Retinal pigment epithelial cell (primary cell): ENCODE measurements around the gene QKI.

ENCODE experiments used
- DNase-seq: peaks from one replicate; pipeline ENCODE4 v3.0.0-alpha.2; 2010; ENCODE audit warnings: low read depth
- H3K4me3 ChIP-seq: 2 replicates; pipeline ENCODE4 v1.5.1; 2011; ENCODE audit warnings: mild to moderate bottlenecking, low read length, control low read depth, moderate library complexity
- TF ChIP-seq, protein P1 (sequence below): conservative IDR thresholded peaks from 2 replicates; pipeline ENCODE4 v1.5.1; 2011; ENCODE audit warnings: low read depth, low read length, control low read depth, inconsistent platforms

The QKI gene

DNA sequence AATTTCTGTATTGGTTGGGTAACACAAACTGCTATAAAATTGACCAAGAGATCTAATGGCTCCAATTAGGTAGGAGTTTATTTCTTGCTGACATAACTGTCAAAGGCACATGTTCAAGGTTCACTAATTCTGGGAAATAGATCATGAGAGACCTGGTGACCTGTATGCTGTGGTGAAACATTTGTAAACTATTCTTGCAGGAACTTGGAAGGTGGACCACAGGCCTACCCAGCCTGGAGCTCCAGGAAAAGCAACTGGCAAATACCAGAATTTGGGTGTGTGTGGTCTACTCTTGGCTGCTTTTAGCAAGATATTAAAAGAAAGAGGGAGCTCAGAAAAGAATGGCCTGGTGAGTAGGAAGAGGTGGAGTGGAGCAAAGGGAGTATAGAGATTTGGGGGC, 184.6 kb downstream of the QKI start:
- DNase-seq, result no peak
- H3K4me3 ChIP-seq, result no peak overlapping the region
- TF ChIP-seq, protein P1, sequence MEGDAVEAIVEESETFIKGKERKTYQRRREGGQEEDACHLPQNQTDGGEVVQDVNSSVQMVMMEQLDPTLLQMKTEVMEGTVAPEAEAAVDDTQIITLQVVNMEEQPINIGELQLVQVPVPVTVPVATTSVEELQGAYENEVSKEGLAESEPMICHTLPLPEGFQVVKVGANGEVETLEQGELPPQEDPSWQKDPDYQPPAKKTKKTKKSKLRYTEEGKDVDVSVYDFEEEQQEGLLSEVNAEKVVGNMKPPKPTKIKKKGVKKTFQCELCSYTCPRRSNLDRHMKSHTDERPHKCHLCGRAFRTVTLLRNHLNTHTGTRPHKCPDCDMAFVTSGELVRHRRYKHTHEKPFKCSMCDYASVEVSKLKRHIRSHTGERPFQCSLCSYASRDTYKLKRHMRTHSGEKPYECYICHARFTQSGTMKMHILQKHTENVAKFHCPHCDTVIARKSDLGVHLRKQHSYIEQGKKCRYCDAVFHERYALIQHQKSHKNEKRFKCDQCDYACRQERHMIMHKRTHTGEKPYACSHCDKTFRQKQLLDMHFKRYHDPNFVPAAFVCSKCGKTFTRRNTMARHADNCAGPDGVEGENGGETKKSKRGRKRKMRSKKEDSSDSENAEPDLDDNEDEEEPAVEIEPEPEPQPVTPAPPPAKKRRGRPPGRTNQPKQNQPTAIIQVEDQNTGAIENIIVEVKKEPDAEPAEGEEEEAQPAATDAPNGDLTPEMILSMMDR, result no peak

DNA sequence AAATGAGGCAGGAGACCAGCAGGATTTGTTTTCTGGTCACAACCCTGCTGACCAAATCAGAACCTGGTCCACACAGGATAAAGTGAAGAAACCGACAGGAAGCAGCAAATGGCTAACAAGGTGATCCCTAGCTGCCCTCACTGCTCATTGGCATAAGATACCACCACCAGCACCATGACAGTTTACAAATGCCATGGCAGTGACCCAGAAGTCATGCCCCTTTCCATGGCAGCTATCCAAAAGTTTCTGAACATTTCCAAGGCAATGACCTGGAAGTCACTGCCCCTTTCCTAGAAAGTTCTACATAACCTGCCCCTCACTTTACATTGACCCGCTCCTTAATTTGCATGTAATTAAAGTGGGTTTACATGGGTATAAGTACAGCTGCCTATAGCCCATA, 185.2 kb downstream of the QKI start:
- DNase-seq, result no peak
- no peak overlapping the region for H3K4me3 ChIP-seq
- TF ChIP-seq, protein P1, result no peak

DNA sequence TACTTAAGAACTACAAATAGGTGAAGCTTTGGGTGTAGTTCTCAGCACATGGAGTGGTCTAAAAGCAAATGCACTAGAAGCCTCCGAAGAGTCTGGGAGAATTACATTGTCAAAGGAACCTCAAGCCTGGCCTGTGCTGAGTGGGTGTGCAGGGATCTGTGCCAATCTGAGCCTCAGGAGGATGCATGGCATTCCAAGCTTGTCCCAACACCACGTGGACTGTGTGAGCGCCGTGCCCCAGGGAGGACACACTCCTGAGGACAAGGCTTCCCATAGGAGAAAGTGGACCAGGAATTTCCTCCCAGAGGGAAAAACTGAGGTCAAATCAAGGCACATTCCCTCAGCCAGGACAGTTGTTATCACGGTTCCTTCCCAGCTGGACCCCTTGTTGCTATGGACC, 185.8 kb downstream of the QKI start:
- H3K4me3 ChIP-seq, result no peak overlapping the region
- TF ChIP-seq, protein P1, result no peak
- no peak for DNase-seq

DNA sequence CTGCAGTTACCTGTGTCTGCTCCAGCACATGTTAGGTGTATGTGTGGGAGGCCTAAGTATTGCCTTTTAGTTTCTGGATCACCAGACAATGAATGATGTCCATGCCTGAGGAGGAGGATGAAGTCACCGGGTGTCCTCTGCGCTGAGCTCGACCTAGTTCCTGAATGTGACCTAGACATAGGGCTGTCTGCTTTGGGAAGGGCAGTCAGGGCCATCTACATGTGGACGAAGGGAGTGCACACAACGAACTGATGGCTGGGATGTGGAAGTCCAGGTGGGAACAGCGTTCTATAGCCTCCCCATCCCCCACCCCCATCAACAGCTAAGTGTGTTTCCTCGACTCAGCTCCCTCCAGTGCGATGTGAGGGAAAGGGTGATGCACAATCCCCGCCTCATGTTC, 186.3 kb downstream of the QKI start:
- TF ChIP-seq, protein P1, result no peak
- no peak overlapping the region for H3K4me3 ChIP-seq
- no peak for DNase-seq

DNA sequence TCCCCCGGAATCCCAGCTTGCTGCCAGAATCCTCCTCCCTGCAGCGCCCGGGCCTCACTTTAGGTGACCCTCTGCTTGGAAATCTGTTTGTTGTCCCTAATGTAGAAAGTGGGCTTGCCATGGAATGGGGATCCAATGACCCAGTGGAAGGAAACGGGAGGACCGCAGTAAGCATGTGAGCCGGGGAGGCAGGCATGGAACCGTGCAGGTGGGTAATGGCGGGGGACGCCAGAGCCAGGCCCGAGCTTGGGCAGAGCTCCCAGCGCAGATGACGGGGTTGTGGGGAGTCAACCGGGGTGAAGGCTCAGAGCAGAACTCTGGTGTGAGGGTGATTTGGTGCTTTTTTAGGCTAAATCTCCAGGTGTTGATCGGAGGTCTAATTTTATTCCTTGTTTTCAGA, 188.3 kb downstream of the QKI start:
- H3K4me3 ChIP-seq, result no peak overlapping the region
- no peak for DNase-seq
- TF ChIP-seq, protein P1, result no peak

DNA sequence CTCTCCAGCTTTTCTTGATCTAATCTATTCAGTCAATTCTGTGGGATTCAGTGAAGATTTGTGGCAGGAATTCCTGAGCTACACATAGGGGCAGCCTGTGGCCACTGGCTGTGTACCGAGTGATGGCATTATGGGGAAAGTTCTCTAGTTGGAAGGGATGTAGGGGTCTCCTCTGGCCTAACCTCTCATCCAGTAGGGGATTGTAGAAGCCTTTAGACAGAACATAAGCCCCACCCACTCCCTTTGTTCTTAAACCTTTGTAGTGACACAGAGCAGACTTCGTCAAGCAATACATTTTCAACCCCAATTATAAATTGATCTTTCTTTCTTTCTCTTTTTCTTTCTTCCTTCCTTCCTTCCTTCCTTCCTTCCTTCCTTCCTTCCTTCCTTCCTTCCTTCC, 188.9 kb downstream of the QKI start:
- TF ChIP-seq, protein P1, result no peak
- no peak overlapping the region for H3K4me3 ChIP-seq
- DNase-seq, result no peak

DNA sequence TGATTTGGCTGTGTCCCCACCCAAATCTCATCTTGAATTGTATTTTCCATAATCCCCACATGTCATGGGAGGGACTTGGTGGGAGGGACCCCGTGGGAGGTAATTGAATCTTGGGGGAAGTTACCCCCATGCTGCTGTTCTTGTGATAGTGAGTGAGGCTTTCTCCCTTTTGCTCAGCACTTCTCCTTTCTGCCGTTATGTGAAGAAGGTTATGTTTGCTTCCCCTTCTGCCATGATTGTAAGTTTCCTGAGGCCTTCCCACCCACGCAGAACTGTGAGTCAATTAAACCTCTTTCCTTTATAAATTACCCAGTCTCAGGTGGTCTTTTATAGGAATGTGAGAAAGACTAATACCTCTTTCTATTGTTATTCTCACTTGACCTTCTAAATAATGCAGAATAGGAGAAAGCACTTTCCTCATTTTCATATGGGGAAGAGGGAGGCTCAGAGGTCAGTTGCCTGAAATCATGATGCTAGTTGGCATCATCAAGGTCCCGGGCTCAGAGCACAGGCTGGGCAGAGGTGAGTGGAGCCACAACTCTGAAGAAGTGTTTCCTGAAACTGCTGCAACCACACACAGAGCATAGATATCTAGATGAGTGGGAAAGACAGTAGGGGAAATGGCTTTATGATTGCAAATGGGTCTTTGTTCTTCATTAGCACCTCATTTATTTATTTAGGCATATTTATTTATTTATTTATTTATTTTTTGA, 191.0 kb downstream of the QKI start:
- no peak for DNase-seq
- TF ChIP-seq, protein P1, result no peak
- no peak overlapping the region for H3K4me3 ChIP-seq
